Fibroblast of pulmonary artery (primary cell): ENCODE results near the gene ST8SIA5.

Experiments
- DNase-seq: peaks from one replicate; pipeline ENCODE4 v3.0.0-alpha.2; 2010; ENCODE audit warnings: low read depth
- H3K4me3 ChIP-seq: replicated peaks from 2 replicates; pipeline ENCODE4 v1.5.1; 2011; ENCODE audit warnings: low read depth, mild to moderate bottlenecking, control low read depth, low read length, moderate library complexity
- TF ChIP-seq, protein P1 (sequence below): IDR thresholded peaks from 2 replicates; pipeline ENCODE4 v1.5.1; 2011; ENCODE audit warnings: mild to moderate bottlenecking, control low read depth, low read length, inconsistent platforms; ENCODE audit errors: missing control alignments

Gene ST8SIA5

GRCh38 chr18:46720521-46720920, 36.3 kb downstream of the ST8SIA5 start:
- no peak for DNase-seq
- TF ChIP-seq, protein P1, sequence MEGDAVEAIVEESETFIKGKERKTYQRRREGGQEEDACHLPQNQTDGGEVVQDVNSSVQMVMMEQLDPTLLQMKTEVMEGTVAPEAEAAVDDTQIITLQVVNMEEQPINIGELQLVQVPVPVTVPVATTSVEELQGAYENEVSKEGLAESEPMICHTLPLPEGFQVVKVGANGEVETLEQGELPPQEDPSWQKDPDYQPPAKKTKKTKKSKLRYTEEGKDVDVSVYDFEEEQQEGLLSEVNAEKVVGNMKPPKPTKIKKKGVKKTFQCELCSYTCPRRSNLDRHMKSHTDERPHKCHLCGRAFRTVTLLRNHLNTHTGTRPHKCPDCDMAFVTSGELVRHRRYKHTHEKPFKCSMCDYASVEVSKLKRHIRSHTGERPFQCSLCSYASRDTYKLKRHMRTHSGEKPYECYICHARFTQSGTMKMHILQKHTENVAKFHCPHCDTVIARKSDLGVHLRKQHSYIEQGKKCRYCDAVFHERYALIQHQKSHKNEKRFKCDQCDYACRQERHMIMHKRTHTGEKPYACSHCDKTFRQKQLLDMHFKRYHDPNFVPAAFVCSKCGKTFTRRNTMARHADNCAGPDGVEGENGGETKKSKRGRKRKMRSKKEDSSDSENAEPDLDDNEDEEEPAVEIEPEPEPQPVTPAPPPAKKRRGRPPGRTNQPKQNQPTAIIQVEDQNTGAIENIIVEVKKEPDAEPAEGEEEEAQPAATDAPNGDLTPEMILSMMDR = no peak
- H3K4me3 ChIP-seq = no peak overlapping the region

DNA sequence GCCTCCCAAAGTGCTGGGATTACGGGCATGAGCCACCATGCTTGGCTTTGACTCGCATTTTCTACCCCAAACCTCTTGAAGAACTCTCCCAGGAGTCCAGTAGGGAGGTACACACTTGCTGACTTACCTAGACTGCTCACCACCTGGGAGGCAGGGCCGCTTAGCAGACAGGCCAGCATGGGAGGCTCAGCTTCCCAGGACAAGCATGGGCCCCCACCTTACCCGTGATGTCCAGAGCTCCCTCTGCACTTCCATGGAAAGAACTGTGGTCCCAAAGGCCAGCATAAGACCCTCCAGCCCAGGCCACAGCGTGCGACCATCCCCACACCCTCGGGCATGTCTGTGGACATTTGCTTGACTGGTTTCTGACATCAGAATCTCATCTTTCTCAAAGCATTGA, 36.8 kb downstream of the ST8SIA5 start:
- no peak for DNase-seq
- H3K4me3 ChIP-seq = no peak overlapping the region
- TF ChIP-seq, protein P1 = no peak

- H3K4me3 ChIP-seq = no peak overlapping the region
- TF ChIP-seq, protein P1 = no peak
- DNase-seq = no peak
These were observed 37.5 kb downstream of the ST8SIA5 start for GRCh38 chr18:46719388-46719787.

DNA sequence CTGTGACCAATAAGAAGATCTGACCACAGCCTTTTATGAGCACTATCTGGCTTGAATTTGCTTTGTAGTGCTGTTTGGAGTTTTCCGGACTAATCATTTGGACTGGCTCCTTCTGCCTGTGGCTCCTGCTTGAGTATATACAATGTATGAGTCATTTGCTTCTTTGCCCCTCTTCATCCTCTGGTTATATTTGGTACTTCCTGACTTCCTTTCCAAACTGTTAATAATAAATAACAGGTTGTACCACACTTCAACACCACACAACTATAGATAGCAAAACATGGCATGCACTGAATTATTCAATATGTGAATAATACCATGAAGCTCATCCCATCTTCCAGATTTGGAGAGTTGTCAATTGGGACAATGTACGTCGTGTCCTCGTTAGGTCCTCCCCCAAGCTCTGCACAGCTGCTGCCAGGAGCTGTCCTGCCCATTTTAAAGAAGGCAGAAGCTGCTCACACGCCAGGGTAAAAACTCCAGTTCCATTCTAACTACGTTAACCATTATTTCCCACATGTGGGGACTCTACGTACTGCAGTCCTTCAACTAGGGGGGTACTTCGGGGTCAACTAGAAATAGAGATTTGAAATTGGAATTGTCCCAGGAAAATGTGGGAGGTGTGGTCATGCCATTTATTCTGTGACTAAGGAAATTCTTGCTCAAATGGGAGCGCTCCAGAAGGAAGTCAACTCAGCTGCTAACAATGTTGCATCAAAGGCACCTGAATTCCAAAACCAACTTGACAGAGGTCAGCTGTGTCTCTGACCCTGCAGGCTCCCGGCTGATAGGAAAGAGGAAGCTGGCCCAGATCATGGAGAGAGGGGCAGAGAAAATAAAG, 38.1 kb downstream of the ST8SIA5 start:
- DNase-seq = peak; percentile 32
- TF ChIP-seq, protein P1 = no peak
- no peak overlapping the region for H3K4me3 ChIP-seq

- no peak for DNase-seq
- TF ChIP-seq, protein P1 = no peak
- no peak overlapping the region for H3K4me3 ChIP-seq
These were observed 40.0 kb downstream of the ST8SIA5 start for GRCh38 chr18:46716827-46717226.

DNA sequence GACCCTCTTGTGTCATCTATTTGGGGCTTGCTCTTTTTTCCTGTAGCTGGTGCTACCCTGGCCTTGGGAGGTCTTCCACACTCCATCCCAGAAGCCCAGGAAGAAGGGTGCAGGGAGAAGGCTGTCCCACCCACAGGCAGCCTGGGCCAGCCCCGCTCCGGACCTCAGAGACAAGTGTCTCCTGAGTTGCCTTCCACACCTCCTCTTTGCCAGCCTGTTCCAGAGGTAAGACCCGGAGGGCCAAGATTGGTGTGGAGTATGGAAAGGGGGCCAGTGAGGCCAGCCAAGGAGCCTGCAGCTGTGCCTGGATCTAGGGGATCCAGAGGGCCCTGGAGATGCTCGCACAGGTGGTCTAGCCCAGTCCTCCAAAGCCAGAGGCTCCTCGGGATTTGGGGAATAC, 40.5 kb downstream of the ST8SIA5 start:
- TF ChIP-seq, protein P1 = no peak
- no peak for DNase-seq
- H3K4me3 ChIP-seq = no peak overlapping the region

- DNase-seq = no peak
- TF ChIP-seq, protein P1 = no peak
- no peak overlapping the region for H3K4me3 ChIP-seq
These were observed 41.8 kb downstream of the ST8SIA5 start for GRCh38 chr18:46715062-46715461.
